GM19099 (cell line): ENCODE measurements around the gene FILIP1.

Experiments used
- POLR2A ChIP-seq: IDR thresholded peaks from 3 replicates; pipeline ENCODE4 v1.6.1; 2011; ENCODE audit warnings: low read depth; ENCODE audit not compliant: insufficient read length; ENCODE audit errors: extremely low read depth

Gene FILIP1

GRCh38 chr6:75291744-75292143 is 201.9 kb downstream of the FILIP1 start:
- no peak for TF ChIP-seq POLR2A

GRCh38 chr6:75291331-75291730 is 202.3 kb downstream of the FILIP1 start:
- no peak for TF ChIP-seq POLR2A

- TF ChIP-seq POLR2A = no peak
Measured at GRCh38 chr6:75290136-75290945, 203.3 kb downstream of the FILIP1 start.

- no peak for TF ChIP-seq POLR2A
Measured at GRCh38 chr6:75288023-75288422, 205.6 kb downstream of the FILIP1 start.

GRCh38 chr6:75287424-75287823 is 206.2 kb downstream of the FILIP1 start:
- no peak for TF ChIP-seq POLR2A

- no peak for TF ChIP-seq POLR2A
Measured at GRCh38 chr6:75286955-75287354, 206.6 kb downstream of the FILIP1 start.

- no peak for TF ChIP-seq POLR2A
Measured at GRCh38 chr6:75285283-75285639, 208.3 kb downstream of the FILIP1 start.

GRCh38 chr6:75284632-75285282 is 208.8 kb downstream of the FILIP1 start, which contains the start of gene TMEM30A:
Gene TMEM30A, minus strand, starts transcription at chr6:75284792. Its CDS starts 154 bp downstream, at chr6:75284638.
- TF ChIP-seq POLR2A = peak; percentile 98

- TF ChIP-seq POLR2A = no peak
Measured at GRCh38 chr6:75283907-75284631, 209.5 kb downstream of the FILIP1 start.

GRCh38 chr6:75282706-75283105 is 210.9 kb downstream of the FILIP1 start:
- no peak for TF ChIP-seq POLR2A

GRCh38 chr6:75281653-75282052 is 211.9 kb downstream of the FILIP1 start:
- no peak for TF ChIP-seq POLR2A

GRCh38 chr6:75280131-75280855 is 213.3 kb downstream of the FILIP1 start:
- TF ChIP-seq POLR2A = no peak

GRCh38 chr6:75279418-75279817 is 214.2 kb downstream of the FILIP1 start:
- no peak for TF ChIP-seq POLR2A

GRCh38 chr6:75278474-75279077 is 215.0 kb downstream of the FILIP1 start:
- TF ChIP-seq POLR2A = no peak
